ENCODE measurements around the gene WIZ.
"Not testable (repeated sequence)": the region's sequence is repeated elsewhere in the genome, so short reads cannot be mapped to it uniquely, and the experiment has no call there.

WIZ gene

DNA sequence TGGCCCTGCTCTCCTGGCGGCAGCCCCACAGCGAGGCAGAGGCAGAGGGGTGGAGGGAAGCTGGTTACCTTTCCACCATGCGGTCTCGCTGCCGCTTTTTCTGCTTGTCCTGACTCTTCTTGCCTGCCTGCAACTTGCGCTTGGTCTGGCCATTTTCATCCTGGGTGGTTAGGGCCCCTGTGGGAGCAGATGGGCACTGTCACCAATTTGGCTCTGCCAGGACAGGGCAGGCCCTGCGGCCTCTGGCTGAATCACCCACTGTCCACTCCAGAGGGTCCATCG, 50.6 kb downstream of the WIZ start:
- TF ChIP-seq, protein P1, sequence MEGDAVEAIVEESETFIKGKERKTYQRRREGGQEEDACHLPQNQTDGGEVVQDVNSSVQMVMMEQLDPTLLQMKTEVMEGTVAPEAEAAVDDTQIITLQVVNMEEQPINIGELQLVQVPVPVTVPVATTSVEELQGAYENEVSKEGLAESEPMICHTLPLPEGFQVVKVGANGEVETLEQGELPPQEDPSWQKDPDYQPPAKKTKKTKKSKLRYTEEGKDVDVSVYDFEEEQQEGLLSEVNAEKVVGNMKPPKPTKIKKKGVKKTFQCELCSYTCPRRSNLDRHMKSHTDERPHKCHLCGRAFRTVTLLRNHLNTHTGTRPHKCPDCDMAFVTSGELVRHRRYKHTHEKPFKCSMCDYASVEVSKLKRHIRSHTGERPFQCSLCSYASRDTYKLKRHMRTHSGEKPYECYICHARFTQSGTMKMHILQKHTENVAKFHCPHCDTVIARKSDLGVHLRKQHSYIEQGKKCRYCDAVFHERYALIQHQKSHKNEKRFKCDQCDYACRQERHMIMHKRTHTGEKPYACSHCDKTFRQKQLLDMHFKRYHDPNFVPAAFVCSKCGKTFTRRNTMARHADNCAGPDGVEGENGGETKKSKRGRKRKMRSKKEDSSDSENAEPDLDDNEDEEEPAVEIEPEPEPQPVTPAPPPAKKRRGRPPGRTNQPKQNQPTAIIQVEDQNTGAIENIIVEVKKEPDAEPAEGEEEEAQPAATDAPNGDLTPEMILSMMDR (IDR thresholded peaks at IDR 0.05; ENCODE audit: control insufficient read depth, extremely low read depth, insufficient read depth): no peak
- DNase-seq (ENCODE audit: low read depth): no peak
- H3K4me3 ChIP-seq (ENCODE audit: low read depth, low read length): no peak overlapping the region

DNA sequence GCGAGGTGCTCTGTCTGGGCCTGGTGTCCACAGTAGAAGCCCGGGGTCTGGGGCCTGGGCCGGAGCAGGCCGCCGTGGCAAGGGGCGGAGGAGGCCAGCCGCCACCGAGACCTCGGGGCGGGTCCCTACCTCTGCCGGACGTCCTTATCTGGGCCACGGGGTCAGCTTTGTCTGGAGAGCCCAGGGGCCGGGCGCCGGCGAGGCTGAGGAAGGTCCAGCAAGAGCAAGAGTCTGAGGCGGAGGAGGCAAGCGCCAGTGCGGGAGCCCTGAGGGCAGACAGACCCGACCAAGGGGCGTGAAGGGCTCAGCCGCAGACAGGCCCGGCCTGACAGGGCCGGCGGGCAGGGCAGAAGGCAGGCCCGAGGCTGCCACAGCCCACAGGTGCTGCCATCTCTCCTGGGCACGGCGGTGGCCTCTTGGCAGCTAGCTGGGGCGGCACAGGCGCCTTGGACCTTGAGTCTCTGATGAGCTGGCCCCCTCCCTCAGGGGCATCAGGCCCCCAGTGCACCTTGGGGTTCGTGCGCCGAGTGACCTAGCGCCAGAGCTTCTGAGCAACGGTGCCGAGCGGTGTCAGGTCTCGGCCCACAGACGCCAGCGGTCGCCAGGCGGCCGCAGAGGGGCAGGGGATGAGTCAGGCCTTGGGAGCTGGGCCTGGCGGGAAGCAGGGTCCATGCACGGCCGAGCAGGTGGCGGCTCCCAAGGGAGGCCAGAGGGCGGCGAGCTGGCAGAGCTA, 51.1 kb downstream of the WIZ start:
- DNase-seq (ENCODE audit: low read depth): no peak
- TF ChIP-seq, protein P1 (IDR thresholded peaks at IDR 0.05; ENCODE audit: control insufficient read depth, extremely low read depth, insufficient read depth): no peak
- H3K4me3 ChIP-seq (ENCODE audit: low read depth, low read length): no peak overlapping the region

DNA sequence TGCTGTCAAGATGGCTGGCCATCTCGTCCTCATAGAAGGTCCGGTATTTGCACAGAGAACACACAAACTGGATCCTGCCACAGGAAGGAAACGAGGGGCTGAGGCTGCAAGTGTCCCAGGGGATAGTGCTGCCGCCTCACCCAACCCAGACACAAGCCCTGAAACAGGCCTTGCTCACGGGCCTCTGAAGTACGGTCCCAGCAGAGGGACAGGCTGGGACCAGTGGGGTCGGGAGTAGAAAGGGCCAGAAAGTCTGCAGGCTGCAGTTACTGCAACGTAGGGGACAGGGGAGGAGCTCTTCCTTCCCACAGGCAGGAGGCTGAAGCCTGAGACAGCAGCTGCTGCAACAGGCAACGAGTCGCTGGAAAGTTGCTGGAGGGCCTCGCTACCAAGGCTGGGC, 52.0 kb downstream of the WIZ start:
- TF ChIP-seq, protein P1 (IDR thresholded peaks at IDR 0.05; ENCODE audit: control insufficient read depth, extremely low read depth, insufficient read depth): no peak
- no peak overlapping the region for H3K4me3 ChIP-seq (ENCODE audit: low read depth, low read length)
- DNase-seq (ENCODE audit: low read depth): no peak

DNA sequence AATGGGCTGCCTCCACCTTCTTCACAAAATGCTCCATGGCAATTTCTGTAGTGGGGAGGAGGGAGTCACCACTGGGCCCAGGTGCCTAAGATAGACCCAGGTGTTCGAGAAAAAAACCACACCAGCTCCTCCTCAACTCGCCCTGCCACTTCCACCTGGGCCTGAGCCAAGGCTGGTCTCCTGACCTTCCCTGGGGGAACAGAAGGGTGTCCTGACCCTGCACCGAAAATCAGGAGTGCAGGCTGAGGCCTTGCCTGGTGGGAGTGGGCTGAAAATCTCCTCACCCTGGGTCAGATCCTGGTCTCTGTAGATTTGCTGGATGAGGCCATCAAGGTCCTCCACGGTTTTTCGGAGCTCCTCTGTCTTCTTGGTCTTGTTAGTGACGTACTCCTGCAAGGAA, 52.5 kb downstream of the WIZ start:
- no peak overlapping the region for H3K4me3 ChIP-seq (ENCODE audit: low read depth, low read length)

DNA sequence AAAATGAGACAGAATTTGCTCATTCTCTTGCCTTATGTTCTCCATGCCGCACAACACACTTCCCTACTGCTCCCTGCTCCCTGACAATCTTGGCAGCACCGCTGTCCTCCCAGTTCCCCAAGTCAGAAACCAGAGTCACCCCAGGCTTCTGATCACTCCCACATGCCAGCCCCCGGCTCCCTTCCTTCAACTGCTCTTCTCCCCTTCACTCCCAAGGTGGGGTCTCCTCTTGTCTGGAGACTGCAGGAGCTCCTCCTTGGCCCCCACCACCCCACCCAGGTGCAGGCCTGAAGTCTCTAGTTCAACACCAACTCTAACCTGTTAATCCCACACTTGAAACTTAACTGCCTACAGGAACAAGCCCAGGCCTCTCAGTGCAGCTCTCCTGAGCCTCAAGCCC, 53.3 kb downstream of the WIZ start:
- no peak overlapping the region for H3K4me3 ChIP-seq (ENCODE audit: low read depth, low read length)
- TF ChIP-seq, protein P1 (IDR thresholded peaks at IDR 0.05; ENCODE audit: control insufficient read depth, extremely low read depth, insufficient read depth): no peak
- DNase-seq (ENCODE audit: low read depth): no peak

More for the DNA sequence above, 52.5 kb downstream of the WIZ start:
- TF ChIP-seq, protein P1 (IDR thresholded peaks at IDR 0.05; ENCODE audit: control insufficient read depth, extremely low read depth, insufficient read depth): no peak
- DNase-seq (ENCODE audit: low read depth): no peak

DNA sequence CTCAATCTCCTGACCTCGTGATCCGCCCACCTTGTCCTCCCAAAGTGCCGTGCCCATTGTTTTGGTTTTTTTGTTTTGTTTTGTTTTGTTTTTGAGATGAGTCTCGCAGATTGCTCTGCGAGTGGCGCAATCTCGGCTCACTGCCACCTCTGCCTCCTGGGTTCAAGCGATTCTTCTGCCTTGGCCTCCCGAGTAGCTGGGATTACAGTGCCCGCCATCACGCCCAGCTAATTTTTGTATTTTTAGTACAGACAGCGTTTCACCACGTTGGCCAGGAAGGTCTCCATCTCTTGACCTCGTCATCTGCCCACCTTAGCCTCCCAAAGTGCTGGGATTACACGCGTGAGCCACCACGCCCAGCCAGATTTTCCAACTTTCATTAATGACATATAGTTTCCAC, 54.5 kb downstream of the WIZ start:
- not testable (repeated sequence) for DNase-seq (ENCODE audit: low read depth); H3K4me3 ChIP-seq (ENCODE audit: low read depth, low read length)

DNA sequence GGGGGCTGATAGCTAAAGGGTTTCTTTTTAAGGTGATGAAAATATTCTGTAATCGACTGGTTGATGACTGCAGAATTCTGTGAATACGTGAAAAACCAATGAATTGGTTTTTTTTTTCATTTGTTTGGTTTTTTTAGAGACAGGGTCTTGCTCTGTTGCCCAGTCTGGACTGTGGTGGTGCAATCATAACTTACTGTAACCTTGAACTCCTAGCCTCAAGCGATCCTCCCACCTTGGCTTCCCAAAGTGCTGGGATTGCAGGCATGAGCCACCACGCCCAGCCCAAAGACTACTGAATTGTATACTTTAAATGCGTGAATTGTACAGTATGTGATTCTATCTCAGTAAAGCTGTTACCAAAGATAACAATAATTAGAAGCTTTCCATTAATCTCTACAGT, 55.3 kb downstream of the WIZ start:
- TF ChIP-seq, protein P1 (IDR thresholded peaks at IDR 0.05; ENCODE audit: control insufficient read depth, extremely low read depth, insufficient read depth): no peak

More for the DNA sequence above, 55.3 kb downstream of the WIZ start:
- no peak for DNase-seq (ENCODE audit: low read depth)
- H3K4me3 ChIP-seq (ENCODE audit: low read depth, low read length): no peak overlapping the region

Data from LNCaP clone FGC (cell line).